H4 (cell line): Measurements from ENCODE around the gene CD4. TPM values are rescaled to one million over a fixed set of nuclear protein-coding genes. Genes with fewer than 3 reads are reported as not detected.
A peak's percentile ranks its signal among the peaks of the same experiment; 100 is the strongest.
"Not testable (repeated sequence)": the region's sequence is repeated elsewhere in the genome, so short reads cannot be mapped to it uniquely, and the experiment has no call there.

Experiments used
- DNase-seq: peaks from one replicate; pipeline ENCODE4 v3.0.0-alpha.2; 2015; ENCODE audit warnings: low spot score
- total RNA-seq: library from RNA; depleted of rRNA; stranded (reverse); fragments of >200 nt; shearing (Covaris generic); gene quantifications from 2 replicates; pipeline ENCODE4 v1.2.3, GENCODE V29; 2014; rRNA removed

The CD4 gene
- total RNA-seq: 0.12 TPM in 1 of 2 replicates, not detected in the other

GRCh38 chr12:6788972-6789924 lies at the start of gene CD4:
Gene CD4 (plus strand): TSS chr12:6789528. CDS start chr12:6800139, 10,611 bp downstream.
- DNase-seq: no peak

GRCh38 chr12:6742080-6742479 lies 47.2 kb upstream of the CD4 start:
- DNase-seq: not testable (repeated sequence)

GRCh38 chr12:6742834-6743233 lies 46.5 kb upstream of the CD4 start:
- no peak for DNase-seq

- DNase-seq: not testable (repeated sequence)
These were observed 46.0 kb upstream of the CD4 start for GRCh38 chr12:6743300-6743699.

- DNase-seq: no peak
These were observed 43.4 kb upstream of the CD4 start for GRCh38 chr12:6745741-6746525.

GRCh38 chr12:6747216-6747615 lies 42.1 kb upstream of the CD4 start:
- DNase-seq: no peak

GRCh38 chr12:6748761-6749160 lies 40.6 kb upstream of the CD4 start:
- no peak for DNase-seq

GRCh38 chr12:6750506-6750905 lies 38.8 kb upstream of the CD4 start:
- no peak for DNase-seq

GRCh38 chr12:6751767-6752166 lies 37.6 kb upstream of the CD4 start:
- no peak for DNase-seq

GRCh38 chr12:6752167-6752920 lies 37.0 kb upstream of the CD4 start:
- DNase-seq: peak; percentile 52

GRCh38 chr12:6752921-6753771 lies 36.2 kb upstream of the CD4 start, which contains the start of gene MLF2:
Gene MLF2 (minus strand): TSS chr12:6753141. CDS start chr12:6752334, 807 bp downstream.
- DNase-seq: peak; percentile 99

GRCh38 chr12:6753772-6754356 lies 35.5 kb upstream of the CD4 start:
- no peak for DNase-seq

- DNase-seq: no peak
These were observed 34.9 kb upstream of the CD4 start for GRCh38 chr12:6754411-6754810.

GRCh38 chr12:6757028-6757690 lies 32.2 kb upstream of the CD4 start:
- no peak for DNase-seq

- DNase-seq: no peak
These were observed 30.7 kb upstream of the CD4 start for GRCh38 chr12:6758506-6759095.

GRCh38 chr12:6759741-6760140 lies 29.6 kb upstream of the CD4 start:
- no peak for DNase-seq

GRCh38 chr12:6763380-6763779 lies 25.9 kb upstream of the CD4 start:
- no peak for DNase-seq

- peak; percentile 100 for DNase-seq
These were observed 25.1 kb upstream of the CD4 start for GRCh38 chr12:6764011-6764828.
